Measurements from ENCODE around the gene RERE.

RERE gene

DNA sequence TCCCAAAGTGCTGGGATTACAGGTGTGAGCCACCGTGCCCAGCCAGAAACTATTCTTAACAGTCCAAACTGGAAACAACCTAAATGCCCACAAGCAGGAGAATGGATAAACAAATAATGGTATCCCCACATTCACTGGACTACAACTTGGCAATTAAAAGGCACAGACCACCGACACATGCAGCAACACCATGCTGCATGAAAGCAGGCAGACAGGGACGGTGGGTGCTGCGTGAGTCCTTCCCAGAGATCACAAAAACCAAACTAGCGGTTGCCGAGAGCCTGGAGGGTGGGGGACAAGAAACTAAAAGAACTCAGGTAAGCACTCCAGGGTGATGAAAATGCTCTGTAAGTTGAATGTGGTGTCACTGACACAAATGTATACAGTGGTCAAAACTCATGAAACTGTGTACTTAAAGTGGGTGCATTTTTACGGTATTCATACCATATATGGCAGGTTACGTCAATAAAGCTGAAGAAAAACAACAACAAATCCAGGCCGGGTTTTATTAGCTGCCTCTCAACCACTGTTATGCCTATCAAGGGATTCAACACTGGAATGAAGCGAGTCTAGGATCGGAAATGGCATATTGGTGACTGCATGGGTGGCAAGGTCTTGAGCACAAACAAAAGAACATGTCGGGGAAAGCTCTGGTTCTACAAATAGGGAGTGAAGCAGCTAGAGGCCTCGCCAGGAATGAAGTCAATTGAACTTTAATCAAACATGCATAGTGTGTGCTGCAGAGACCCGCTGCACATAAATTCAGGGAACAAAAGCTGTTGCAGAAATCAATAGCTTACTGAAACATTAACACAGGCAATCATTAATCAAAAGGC, 447.2 kb downstream of the RERE start:
- DNase-seq, result peak; percentile 39

DNA sequence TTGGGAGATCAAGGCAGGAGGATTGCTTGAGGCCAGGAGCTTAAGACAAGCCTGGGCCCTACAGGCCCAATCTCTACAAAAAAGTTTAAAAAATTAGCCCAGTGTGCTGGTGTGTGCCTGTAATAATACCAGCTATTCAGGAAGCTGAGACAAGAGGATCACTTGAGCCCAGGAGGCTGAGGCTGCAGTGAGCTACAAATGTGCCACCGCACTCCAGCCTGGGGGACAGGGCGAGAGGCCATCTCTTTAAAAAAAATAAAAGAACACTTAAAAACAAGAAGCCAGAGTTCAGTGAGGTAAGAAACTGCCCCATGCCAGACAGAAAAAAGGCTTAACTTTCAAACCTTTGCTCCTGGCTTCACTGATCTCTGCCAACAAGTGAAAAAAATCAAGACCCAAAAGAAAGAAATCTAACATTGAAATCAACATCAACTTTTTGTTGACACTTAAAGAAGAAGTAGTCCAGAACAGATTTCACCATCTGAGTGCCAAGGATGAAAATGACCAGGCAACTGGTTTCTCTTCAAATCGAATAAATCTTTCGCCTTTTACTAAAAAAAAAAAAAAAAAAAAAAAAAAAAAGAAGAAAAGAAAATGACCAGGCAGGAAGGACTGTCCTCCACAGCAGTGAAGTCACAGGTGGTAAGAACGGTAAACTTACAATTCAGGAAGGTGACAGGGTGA, 448.3 kb downstream of the RERE start:
- DNase-seq, result no peak

DNA sequence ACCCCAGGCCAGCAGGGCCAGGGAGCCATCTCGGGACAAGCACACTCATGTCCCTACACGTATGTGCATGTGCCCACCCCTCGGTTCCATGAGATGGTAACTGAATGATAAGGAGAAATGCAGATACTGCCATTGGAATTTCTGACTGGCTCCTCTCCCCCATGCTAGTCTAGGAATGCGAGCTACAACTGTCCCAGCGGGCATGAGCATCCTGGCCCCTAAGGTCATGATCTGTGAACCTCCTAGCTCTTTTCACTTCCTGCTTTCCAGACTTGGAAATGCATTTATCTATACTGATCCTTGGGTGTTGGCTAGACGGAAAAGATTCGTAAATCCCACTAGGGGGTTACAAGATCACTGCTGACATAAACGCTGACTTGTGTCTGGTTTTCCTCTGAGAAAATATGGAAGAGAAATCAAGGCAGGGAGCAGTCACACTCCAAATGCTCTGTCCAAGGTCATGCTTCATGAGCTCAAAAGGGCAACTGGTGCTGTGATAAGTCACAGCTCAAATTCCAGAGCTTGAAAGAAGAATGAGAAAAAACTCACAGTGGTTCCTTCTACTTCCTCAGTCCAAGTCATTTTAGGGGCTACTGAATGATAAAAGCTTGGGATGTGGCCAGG, 449.8 kb downstream of the RERE start:
- DNase-seq, result no peak

DNA sequence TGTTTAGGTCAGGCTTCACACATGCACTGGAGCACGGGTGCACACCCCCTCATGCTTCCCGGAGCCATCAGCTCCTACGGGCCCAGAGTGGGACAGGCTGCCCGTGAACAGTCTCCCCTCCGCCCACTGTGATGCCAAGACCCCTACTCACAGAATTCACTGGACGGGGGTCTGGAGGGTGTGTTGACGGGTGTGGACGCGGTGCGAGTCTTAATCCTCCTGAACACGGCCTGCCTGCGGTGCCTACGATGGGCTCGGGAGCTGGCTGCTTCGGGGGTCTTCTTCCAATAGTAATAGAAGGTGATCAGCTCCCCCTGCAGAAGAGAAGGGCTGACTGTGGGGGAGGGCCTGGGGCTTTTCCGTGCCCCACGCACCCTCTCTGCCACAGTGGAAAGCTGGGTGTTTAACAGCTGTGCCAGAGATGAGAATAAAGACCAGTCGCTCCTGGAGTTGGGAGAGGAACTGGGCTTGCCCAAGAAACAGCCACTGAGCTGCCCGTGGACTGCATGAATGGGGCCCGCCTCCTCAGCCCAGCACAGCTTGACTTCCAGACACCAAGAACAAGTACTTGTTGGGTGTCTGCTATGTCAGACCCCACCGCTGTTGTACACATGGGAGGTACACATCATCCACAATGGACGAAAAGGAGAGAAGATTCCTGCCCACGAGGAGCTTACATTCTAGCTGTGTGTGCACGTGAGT, 451.6 kb downstream of the RERE start:
- no peak for DNase-seq

DNA sequence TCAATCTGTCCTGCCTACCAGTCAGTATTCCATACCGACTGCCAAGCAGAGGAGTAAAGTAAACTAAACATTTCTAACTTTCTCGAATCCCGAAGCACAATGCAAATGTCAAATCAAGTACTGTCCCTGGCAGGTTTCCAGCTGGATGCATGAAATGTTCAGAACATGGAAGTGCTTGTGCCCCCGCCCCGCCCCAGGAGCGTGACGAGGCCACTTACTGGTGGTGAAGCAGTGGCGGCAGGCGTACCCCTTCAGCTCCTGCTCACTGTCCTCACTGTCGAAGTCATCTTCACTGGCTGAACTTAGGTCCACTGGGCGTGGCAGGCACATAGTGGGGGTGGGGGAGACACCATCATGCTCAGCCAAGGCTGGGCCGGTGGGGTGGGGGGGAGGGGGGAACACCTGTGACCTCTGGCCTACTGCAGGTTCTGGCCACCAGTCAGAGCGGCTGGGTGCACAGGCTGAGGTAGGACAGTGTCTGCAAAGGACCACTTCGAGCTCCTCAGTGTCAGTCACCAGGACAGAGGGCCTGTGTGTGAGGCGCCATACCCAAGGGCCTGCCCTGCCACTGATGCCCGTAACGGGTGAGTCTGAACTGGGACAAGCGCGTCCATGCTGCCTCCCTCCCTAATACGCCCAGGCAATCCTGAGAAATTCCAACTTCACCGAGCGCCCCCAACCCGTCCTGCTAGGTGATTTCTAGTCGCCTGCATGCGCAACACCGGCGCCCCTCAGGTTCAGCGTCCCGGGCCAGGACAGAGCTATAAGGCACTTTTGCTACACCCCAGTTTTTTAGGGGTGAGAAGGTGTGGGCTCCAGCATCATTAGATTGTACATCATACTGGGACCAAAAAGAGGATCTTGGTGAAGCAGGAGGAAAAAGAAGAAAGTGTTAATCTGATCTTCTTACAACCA, 452.7 kb downstream of the RERE start:
- no peak for DNase-seq

DNA sequence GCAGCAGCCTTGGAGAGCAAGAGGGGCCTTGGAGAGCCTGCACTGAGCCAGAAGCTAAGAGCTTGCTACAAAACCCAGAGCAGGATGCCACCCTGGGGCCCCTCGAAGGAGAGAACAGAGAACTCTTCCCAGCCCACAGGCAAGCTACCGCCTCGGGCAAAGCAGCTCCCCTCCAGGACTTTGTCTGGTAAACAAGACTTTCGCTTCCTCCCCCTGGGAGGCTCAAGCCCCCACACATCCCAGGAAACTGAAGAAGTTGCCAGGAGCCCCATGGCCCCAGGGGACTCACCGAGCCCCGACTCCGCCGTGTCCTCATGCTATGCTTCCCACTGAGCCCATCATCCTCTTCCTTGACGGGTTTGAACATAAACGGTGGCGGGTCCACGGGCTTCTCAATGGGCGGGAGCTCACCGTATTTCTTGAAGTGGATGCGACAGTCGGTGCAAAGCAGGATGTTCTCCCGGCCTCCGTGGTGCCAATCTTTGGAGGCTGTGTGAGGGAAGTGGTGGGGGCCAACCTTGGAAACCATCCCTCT, 453.6 kb downstream of the RERE start:
- no peak for DNase-seq

DNA sequence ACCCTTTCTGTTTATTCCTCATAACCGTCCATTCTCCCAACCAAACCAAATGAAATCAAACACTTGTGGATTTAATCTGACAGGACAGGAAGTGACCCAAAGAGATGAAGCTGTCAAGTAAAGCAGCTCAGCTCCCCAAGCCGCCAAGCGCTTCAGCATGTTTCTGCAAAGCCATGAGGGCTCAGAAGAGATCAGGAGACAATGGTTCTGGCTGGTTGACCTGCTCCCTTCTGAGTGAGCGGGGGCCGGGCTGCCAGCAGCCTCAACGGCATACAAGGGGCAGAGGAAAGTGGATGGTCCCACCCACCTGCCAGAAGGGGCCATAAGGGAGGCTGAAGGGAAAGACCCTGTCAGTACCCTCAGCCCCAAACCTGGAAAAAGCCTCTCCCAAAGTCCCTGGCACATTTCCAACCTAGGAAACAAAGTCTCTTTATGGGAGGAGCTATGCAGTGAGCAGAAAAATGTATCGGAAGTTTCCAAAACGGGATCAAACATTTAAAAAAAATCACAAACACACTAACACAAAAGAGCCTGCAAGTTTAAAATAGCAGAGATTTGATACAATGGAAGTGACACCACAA, 454.2 kb downstream of the RERE start:
- no peak for DNase-seq

DNA sequence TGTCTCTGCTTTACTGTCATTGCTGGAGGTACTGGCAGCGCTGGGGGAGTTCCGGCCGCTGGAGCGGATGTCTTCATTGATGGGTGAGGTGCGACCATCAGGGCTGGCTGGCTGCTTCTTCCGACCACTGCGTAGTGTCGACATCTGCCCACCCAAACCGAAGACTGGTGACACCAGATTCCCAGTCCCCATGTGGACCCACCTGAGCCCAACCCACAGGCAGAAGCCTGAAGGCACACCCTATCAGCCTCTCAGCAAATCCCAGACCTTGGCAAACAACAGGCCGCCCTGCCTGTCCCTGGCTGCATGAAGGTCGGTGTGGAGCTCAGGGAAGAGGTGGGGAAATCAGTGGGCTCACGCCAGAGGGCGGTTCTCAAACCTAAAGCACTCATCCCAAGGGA, 454.7 kb downstream of the RERE start:
- DNase-seq, result no peak

DNA sequence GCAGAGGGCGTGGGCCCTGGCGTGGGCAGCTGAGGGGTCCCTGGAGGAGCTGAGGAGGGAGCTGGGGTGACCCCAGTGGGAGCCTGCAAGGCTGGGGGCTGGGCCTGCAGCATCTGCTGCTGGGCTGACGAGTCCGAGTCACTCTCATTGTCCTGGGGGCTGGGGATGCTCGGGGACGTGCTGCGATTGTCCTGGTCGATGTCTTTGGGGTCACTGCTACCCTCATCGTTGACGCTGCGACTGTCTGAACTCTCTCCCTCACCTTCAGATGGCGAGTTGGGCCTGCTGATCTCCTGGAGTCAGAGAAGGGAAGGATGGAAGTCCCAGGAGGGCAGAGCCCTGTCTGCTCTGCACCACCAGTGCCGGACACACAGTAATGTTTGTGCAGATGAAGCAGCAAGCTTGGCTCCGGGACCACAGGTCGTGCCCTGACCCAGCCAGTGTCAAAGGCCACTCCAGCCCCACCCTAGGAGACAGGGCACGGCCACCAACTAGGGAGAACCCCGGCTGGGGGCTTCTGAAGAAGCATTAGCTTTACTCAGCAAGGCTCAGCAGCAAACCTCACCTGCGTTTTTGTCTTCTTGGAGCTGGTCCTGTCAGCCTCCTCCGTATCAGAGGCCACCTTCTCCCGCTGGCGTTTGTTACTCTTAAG, 456.1 kb downstream of the RERE start:
- DNase-seq, result no peak

DNA sequence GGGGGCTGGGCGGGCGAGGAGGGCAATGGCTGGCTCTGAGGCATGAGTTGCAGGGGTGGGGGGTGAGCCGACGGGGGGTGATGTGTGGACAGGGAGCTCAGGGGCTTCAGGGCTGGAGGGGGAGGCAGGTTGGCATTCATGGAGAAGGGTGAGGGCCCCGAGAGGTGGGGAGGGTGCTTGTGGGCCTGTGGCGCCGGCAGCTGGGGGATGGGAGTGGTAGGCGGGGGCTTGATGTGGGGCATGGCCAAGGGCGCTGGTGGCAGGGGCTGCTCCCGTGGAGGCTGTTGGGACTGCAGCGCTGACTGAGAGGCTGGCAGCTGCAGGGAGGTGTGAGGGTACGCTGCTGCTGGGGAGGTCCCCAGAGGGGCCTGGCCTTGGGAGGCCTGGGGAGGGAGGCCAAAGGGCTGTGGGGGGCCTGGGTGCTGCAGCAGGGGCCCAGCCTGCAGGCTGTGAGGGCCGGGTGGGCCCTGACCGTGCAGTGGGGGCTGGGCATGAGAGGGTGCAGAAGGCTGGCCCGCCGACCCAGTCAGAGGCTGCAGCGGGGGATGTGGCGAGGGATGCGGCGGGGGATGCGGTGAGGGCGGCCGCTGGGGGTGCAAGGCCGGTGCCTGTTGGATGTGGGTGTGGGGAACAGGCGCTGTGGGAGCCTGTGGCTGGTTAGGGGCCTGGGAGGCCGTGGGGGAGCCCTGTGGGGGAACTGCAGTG, 456.8 kb downstream of the RERE start:
- DNase-seq, result no peak

DNA sequence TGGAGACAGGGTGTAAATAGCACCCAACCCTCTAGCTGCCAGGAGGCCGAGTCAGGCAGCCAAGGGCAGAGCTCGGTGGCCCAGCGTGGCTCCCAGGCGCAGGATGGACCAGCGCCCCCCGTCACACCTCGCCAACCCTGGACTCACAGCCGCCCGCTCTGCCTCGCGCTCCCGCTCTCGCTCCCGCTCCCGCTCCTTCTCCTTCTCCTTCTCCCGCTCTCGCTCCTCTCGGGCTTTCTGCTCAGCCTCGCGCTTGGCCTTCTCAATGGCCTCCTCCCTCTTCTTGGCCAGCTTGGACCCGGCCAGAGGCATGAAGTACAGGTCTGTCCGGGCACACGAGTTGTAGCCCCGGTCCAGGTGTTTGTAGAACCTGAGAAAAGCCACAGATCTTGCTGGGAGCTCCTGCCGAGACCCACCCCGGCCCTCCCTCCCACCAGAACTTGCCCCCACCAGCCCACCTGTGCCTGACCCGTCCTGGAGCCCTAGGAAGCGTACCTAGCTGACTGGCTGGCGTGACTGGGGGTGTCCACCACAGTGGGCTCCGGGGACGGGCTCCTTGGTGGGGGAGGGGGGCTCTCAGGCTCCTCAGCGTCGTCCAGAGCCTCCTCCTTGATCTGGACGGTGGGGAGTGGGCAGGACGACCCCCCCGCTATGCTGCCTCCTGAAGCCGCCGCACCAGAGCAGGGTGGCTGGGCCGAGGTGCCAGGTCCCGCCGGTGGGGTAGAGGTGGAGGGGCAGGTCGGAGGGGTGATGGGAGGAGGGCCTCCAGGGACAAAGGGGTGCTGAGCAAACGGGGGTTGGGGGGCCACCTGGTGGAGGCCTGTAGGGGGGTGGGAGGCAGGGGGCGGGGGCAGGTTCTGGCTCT, 457.6 kb downstream of the RERE start:
- no peak for DNase-seq

DNA sequence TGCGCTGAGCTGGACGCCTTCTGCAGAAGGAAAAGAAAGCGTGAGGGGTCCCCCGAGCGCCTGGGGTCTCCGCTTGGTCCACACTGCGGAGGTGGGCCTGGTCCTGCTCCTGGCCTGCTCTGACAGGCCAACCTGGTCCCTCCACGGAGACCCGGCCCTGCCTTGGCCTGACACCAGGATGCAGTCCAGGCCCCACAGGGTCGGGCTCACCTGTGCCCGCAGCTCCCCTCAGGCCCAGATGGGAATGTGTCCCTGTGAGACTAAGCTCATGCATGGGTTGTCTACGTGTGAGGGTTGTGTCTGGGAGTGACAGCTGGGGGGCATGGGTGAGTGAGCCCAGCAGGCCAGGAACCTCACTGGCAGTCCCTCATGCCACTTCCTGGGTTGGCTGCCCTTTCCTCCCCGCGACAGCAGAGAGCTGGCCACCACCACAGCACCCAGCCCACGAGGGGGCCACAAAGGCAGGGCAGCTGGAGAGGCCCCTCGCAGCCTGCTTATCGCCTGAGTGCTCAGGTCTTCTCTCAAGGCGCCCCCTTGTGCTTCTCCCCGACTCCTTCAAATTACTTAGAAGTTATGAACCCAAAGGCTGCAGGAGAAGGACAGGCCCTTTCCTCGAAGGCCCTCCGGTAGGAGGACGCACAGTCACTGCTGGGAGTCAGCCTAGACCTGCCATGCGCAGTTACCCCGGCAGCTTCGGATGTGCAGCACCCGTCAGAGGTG, 458.4 kb downstream of the RERE start:
- DNase-seq, result no peak

DNA sequence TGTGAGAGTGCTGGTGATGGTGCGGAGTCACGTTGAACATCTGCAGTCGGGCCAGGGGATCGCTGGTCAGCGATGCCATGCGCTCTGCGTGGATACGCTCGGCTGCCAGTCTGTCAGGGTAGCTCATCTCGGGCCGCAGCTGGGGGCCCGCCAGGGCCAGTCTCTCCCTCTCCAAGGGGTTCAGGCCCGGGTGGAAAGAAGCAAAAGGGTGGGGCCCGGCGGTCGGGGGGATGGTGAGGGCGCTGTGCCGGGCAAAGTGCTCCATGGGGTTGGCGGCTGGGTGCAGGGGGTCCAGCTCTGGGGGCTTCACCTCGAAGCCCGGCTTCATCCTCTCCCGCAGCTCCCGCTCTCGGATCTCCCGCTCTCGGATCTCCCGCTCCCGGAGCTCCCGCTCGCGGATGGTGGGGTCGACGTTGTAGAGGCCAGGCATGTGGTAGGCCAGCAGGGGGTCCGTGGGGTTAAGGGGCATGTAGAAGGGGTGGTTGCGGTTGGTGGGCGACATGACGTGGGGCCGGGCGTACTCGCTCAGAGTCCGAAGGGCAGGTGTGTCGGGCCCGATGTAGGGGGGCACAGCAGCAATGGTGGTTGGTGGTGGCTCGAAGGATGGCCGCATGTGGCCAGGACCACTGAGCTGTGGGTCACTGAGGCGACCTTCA, 459.1 kb downstream of the RERE start:
- DNase-seq, result no peak

DNA sequence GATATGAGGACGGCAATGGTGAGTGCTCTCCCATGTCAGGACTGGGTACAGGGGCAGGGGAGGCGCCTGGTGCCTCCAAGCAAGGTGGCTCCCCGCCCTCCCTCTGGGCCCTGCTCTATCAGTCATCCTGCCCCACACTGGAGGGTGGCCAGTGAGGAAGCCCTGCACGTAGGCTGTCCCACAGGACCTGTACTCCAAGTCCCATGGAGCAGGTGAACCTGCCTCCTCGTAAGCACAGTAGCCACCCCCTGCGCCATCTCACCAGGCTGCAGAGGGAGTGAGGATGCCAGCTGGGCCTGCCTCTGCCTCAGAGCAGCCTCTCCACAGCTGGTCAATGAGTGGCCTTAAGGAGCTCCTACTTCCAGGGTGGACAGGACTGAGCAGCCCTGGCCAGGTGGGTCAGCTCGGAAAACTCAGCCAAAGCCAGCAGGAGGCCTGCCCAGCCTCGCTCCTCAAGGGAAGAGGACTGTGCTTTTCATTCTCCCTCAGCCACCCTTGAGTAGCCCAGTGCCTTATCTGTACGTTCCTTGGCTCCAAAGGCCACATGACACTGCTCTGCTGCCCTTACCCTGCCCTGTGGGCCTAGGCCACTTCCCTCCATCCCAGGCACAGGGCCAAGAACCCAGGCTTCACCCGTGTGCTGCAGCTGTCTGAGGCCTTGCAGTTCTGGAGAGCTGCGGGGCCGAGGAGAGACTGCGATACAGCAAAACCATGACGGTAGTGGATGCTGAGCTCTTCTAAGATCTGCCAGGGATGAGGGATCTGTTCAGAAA, 459.9 kb downstream of the RERE start:
- no peak for DNase-seq

DNA sequence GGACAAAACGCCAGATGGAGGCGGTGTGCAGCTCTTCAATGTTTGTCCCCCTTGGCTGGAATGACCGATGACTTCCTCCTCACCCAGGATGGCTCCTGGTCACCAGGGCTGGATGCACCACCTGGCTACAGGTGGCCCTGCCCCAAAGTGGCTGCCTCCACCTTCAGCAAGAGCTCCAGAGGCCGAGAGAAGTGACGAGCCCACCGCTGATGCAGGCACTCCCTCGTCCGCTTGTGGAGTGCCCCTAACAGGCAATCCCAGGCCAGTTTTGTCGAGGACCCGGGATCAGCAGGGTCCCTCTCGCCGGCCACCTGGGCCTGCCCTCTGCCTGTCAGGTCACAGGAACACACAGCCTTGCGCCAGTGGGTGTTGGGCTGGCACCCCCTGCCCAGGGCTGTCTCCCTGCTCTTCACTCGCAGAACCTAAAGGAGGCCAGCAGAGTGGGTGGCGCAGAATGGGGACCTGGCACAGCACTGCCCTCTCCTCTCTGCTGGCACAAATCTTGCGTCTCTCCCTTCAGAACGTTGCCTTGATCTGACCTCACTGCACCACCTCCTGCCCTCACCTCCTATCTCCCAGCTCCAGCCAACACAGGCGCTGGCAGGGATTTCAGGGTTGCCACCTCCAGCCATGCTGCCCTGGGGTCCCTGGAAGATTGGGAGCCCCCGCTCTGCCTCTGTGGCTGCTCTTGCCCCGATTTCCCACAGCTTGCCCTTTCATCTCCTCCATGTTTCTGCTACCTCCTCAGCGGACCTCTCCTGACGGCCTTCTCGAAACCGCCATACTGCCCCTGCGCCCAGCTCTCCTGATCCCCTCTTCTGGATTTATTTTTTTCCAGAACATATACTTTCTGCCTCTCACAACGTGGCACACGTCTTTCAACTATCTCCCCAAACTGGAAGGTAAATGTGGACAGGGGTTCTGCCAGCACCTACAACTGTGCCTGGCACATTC, 460.9 kb downstream of the RERE start:
- no peak for DNase-seq

Measured in DMS79 treated with DMSO at 0.1 percent for 48 hours (cell line).